ENCODE results near the gene RPL6. TPM values are rescaled to one million over a fixed set of nuclear protein-coding genes. Genes with fewer than 3 reads are reported as not detected.
"Not testable (repeated sequence)": the region's sequence is repeated elsewhere in the genome, so short reads cannot be mapped to it uniquely, and the experiment has no call there.

The RPL6 gene
- total RNA-seq, 1 experiment from 2014 or later, result 2,095 TPM

- no peaks in the 10 kb centered on the region for H3K27me3 Mint-ChIP-seq (ENCODE audit: insufficient read depth, unreplicated experiment)
- BruUV-seq (replicated peaks), result no TSS peak
- no peak for DNase-seq (ENCODE audit: unreplicated experiment)
- CTCF ChIA-PET, result interaction anchor here (1.0 kb wide), 1 partner anchor 17 kb away, joined by 6 read pairs; no protein-coding TSS in a partner anchor
- no peaks in the 10 kb centered on the region for H3K9me3 Mint-ChIP-seq (ENCODE audit: unreplicated experiment)
- H3K27ac Mint-ChIP-seq (ENCODE audit: low read depth, unreplicated experiment), result no peak overlapping the region
- POLR2A ChIA-PET, result no interaction called here
- TF ChIP-seq CTCF (IDR thresholded peaks at IDR 0.05; ENCODE audit: unreplicated experiment), result no peak
- H3K4me3 Mint-ChIP-seq (ENCODE audit: unreplicated experiment), result no peak overlapping the region
- intact Hi-C loops (cut with micrococcal nuclease), result no loop called here
- peaks cover 83% of the 10 kb centered on the region for H3K36me3 Mint-ChIP-seq (ENCODE audit: insufficient read depth, unreplicated experiment)
- H3K4me1 Mint-ChIP-seq (ENCODE audit: insufficient read depth, unreplicated experiment), result no peaks in the 10 kb centered on the region
These were observed 46.6 kb upstream of the RPL6 start for GRCh38 chr12:112456029-112456428.

GRCh38 chr12:112450725-112451124 lies 41.3 kb upstream of the RPL6 start:
- intact Hi-C loops (cut with micrococcal nuclease), result no loop called here
- POLR2A ChIA-PET, result interaction anchor here (0.6 kb wide), 1 partner anchor 355 kb away, joined by 3 read pairs; no protein-coding TSS in a partner anchor
- CTCF ChIA-PET, result interaction anchor here (0.6 kb wide), 1 partner anchor 21 kb away, joined by 3 read pairs; no protein-coding TSS in a partner anchor
- DNase-seq (ENCODE audit: unreplicated experiment), result no peak
- Mint-ChIP-seq H3K4me1 (ENCODE audit: insufficient read depth, unreplicated experiment) (no peaks in the 10 kb centered on the region), H3K36me3 (ENCODE audit: insufficient read depth, unreplicated experiment) (peaks cover 83% of the 10 kb centered on the region), H3K27me3 (ENCODE audit: insufficient read depth, unreplicated experiment) (no peaks in the 10 kb centered on the region), H3K4me3 (ENCODE audit: unreplicated experiment) (no peak overlapping the region), H3K27ac (ENCODE audit: low read depth, unreplicated experiment) (no peak overlapping the region), H3K9me3 (ENCODE audit: unreplicated experiment) (no peaks in the 10 kb centered on the region)
- BruUV-seq (replicated peaks), result no TSS peak
- no peak for TF ChIP-seq CTCF (IDR thresholded peaks at IDR 0.05; ENCODE audit: unreplicated experiment)

- H3K9me3 Mint-ChIP-seq (ENCODE audit: unreplicated experiment); CTCF ChIA-PET; BruUV-seq (replicated peaks); intact Hi-C loops (cut with micrococcal nuclease); H3K4me1 Mint-ChIP-seq (ENCODE audit: insufficient read depth, unreplicated experiment); H3K27ac Mint-ChIP-seq (ENCODE audit: low read depth, unreplicated experiment); H3K4me3 Mint-ChIP-seq (ENCODE audit: unreplicated experiment); H3K27me3 Mint-ChIP-seq (ENCODE audit: insufficient read depth, unreplicated experiment): not testable (repeated sequence)
- POLR2A ChIA-PET, result interaction anchor here (0.7 kb wide), 1 partner anchor 12 kb away, joined by 5 read pairs; no protein-coding TSS in a partner anchor
- H3K36me3 Mint-ChIP-seq (ENCODE audit: insufficient read depth, unreplicated experiment), result peaks cover 67% of the 10 kb centered on the region
- peak; percentile 20 for DNase-seq (ENCODE audit: unreplicated experiment)
These were observed 38.8 kb upstream of the RPL6 start for GRCh38 chr12:112448165-112448564.

DNA sequence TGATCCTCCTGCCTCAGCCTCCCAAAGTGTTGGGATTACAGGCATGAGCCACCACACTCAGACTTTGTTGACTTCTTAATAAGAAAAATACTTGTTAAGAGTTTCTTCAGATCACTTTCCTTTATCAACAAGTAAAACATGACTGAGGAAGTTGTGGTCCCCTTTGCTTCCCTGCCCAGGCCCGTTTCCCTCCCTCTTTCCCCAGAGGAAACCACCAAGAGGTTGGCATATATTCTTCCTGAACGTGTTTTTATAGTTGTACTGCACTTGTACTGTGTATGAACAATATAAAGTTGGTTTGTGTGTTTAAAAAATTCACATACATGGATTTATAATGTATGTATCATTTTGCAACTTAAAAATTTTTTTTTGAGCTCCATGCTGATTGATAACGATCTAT lies 37.7 kb upstream of the RPL6 start:
- Mint-ChIP-seq H3K9me3 (ENCODE audit: unreplicated experiment) (no peaks in the 10 kb centered on the region), H3K4me1 (ENCODE audit: insufficient read depth, unreplicated experiment) (no peaks in the 10 kb centered on the region), H3K27me3 (ENCODE audit: insufficient read depth, unreplicated experiment) (no peaks in the 10 kb centered on the region), H3K36me3 (ENCODE audit: insufficient read depth, unreplicated experiment) (peaks cover 59% of the 10 kb centered on the region), H3K27ac (ENCODE audit: low read depth, unreplicated experiment) (no peak overlapping the region), H3K4me3 (ENCODE audit: unreplicated experiment) (no peak overlapping the region)
- no peak for DNase-seq (ENCODE audit: unreplicated experiment)
- TF ChIP-seq CTCF (IDR thresholded peaks at IDR 0.05; ENCODE audit: unreplicated experiment), result no peak
- no TSS peak for BruUV-seq (replicated peaks)
- intact Hi-C loops (cut with micrococcal nuclease), result no loop called here
- CTCF ChIA-PET, result no interaction called here
- POLR2A ChIA-PET, result no interaction called here

All from MCF 10A (cell line).